Fibroblast of lung (primary cell): ENCODE data around the gene PLEKHM1. TPM values are rescaled to one million over a fixed set of nuclear protein-coding genes. Genes with fewer than 3 reads are reported as not detected.

Source experiments
- DNase-seq, 2 donors: peaks; one replicate each; pipeline versions ENCODE4 v3.0.0 to v3.0.0-alpha.2; 2010; ENCODE audit warnings: low read depth in 2 of 2
- H2AFZ ChIP-seq: 2 replicates; pipeline ENCODE4 v1.5.1; 2012; ENCODE audit warnings: low read length, control low read depth, inconsistent platforms
- H3K27ac ChIP-seq: 2 replicates; pipeline ENCODE4 v1.5.1; 2011; ENCODE audit warnings: low read length, control low read depth; ENCODE audit not compliant: insufficient read depth
- H3K27me3 ChIP-seq: 2 replicates; pipeline ENCODE4 v1.5.1; 2011; ENCODE audit warnings: mild to moderate bottlenecking, low read length; ENCODE audit not compliant: control insufficient read depth, insufficient read depth
- H3K36me3 ChIP-seq: 2 replicates; pipeline ENCODE4 v1.5.1; 2011; ENCODE audit warnings: low read length; ENCODE audit not compliant: control insufficient read depth, insufficient read depth
- H3K4me1 ChIP-seq: 2 replicates; pipeline ENCODE4 v1.5.1; 2011; ENCODE audit warnings: low read length; ENCODE audit not compliant: control insufficient read depth, insufficient read depth; ENCODE audit errors: extremely low read depth
- H3K4me2 ChIP-seq: 2 replicates; pipeline ENCODE4 v1.5.1; 2011; ENCODE audit warnings: low read length, control low read depth; ENCODE audit not compliant: insufficient read depth; ENCODE audit errors: extremely low read depth
- H3K4me3 ChIP-seq, 4 experiments: fragments of 200-600 bp in 1 of 4; sonication (generic) in 1 of 4; replicated peaks in 1 of 4; 2 replicates each; pipeline ENCODE4 v1.5.1; 2011 to 2016; ENCODE audit warnings: low read length in 4 of 4, low read depth in 3 of 4, mild to moderate bottlenecking in 3 of 4, control low read depth in 2 of 4, inconsistent platforms in 1 of 4, mixed read lengths in 1 of 4; ENCODE audit not compliant: insufficient read depth in 1 of 4; ENCODE audit errors: control extremely low read depth in 1 of 4
- H3K79me2 ChIP-seq: 2 replicates; pipeline ENCODE4 v1.5.1; 2012; ENCODE audit warnings: mild to moderate bottlenecking, low read length, inconsistent platforms; ENCODE audit not compliant: control insufficient read depth, insufficient read depth
- H3K9ac ChIP-seq: 2 replicates; pipeline ENCODE4 v1.5.1; 2011; ENCODE audit warnings: mild to moderate bottlenecking, low read length, control low read depth; ENCODE audit not compliant: insufficient read depth
- H3K9me3 ChIP-seq: 2 replicates; pipeline ENCODE4 v1.5.1; 2012; ENCODE audit warnings: low read depth, low read length; ENCODE audit not compliant: control insufficient read depth, insufficient read depth
- H4K20me1 ChIP-seq: 2 replicates; pipeline ENCODE4 v1.5.1; 2011; ENCODE audit warnings: low read length; ENCODE audit not compliant: control insufficient read depth, insufficient read depth; ENCODE audit errors: extremely low read depth
- CTCF ChIP-seq, 2 donors: IDR thresholded peaks in 1 of 2; conservative IDR thresholded peaks in 1 of 2; 1 replicate in 1 of 2; 2 replicates in 1 of 2; pipeline ENCODE4 v1.5.1; 2011 to 2012; ENCODE audit warnings: low read length in 2 of 2, control low read depth in 1 of 2, inconsistent platforms in 1 of 2, low read depth in 1 of 2, mild to moderate bottlenecking in 1 of 2
- EZH2 ChIP-seq: IDR thresholded peaks from 2 replicates; pipeline ENCODE4 v1.5.1; 2012; ENCODE audit warnings: low read length, control low read depth, mild to moderate bottlenecking; ENCODE audit errors: missing control alignments
- polyA plus RNA-seq, 2 donors: library from polyadenylated mRNA; depleted of rRNA in 1 of 2; stranded (reverse) in 1 of 2; unstranded in 1 of 2; fragments of >200 nt; gene quantifications; 2 replicates each; pipeline ENCODE4 v1.2.1, GENCODE V29; 2011 to 2012; ENCODE audit warnings: missing spikeins in 1 of 2
- total RNA-seq: library from RNA; depleted of rRNA; stranded (reverse); fragments of >200 nt; gene quantifications from 2 replicates; pipeline ENCODE4 v1.2.1, GENCODE V29; 2014

PLEKHM1 gene
- total and polyA plus RNA-seq, 2 donors (not counting 1 experiment from before 2014, with no cell fraction given): 15.8 to 27.9 TPM

- DNase-seq: no peak
- Histone ChIP-seq H3K4me1 (peaks cover 2% of the 10 kb centered on the region), H3K27me3 (peaks cover 8% of the 10 kb centered on the region), H3K9me3 (no peaks in the 10 kb centered on the region), H3K79me2 (no peaks in the 10 kb centered on the region), H3K4me2 (no peak overlapping the region), H3K9ac (no peak overlapping the region), H4K20me1 (peaks cover 2% of the 10 kb centered on the region), H2AFZ (no peak overlapping the region), H3K27ac (no peak overlapping the region), H3K4me3 (no peak overlapping the region), H3K36me3 (no peaks in the 10 kb centered on the region)
- no peak for TF ChIP-seq CTCF (conservative IDR thresholded peaks at IDR 0.05 in 1 of 2, IDR thresholded peaks at IDR 0.05 in 1 of 2; ENCODE audit: low read depth in 1 of 2, low read length in 2 of 2)
- no peak for TF ChIP-seq EZH2
Measured at GRCh38 chr17:45409659-45410076, 80.9 kb downstream of the PLEKHM1 start.

- Histone ChIP-seq H3K4me3 (no peak overlapping the region), H3K4me1 (peaks cover 2% of the 10 kb centered on the region), H2AFZ (no peak overlapping the region), H3K9me3 (no peaks in the 10 kb centered on the region), H3K27me3 (peaks cover 8% of the 10 kb centered on the region), H3K79me2 (no peaks in the 10 kb centered on the region), H4K20me1 (peaks cover 2% of the 10 kb centered on the region), H3K9ac (no peak overlapping the region), H3K4me2 (no peak overlapping the region), H3K36me3 (no peaks in the 10 kb centered on the region), H3K27ac (no peak overlapping the region)
- no peak for DNase-seq
- TF ChIP-seq EZH2: no peak
- TF ChIP-seq CTCF (conservative IDR thresholded peaks at IDR 0.05 in 1 of 2, IDR thresholded peaks at IDR 0.05 in 1 of 2; ENCODE audit: low read depth in 1 of 2, low read length in 2 of 2): no peak
Measured at GRCh38 chr17:45408611-45409421, 81.7 kb downstream of the PLEKHM1 start.

- Histone ChIP-seq H3K27ac (no peak overlapping the region), H3K4me2 (no peak overlapping the region), H3K79me2 (no peaks in the 10 kb centered on the region), H3K4me3 (no peak overlapping the region), H3K4me1 (peaks cover 2% of the 10 kb centered on the region), H3K36me3 (no peaks in the 10 kb centered on the region), H3K9me3 (no peaks in the 10 kb centered on the region), H3K9ac (no peak overlapping the region), H3K27me3 (peaks cover 8% of the 10 kb centered on the region), H2AFZ (no peak overlapping the region), H4K20me1 (peaks cover 2% of the 10 kb centered on the region)
- TF ChIP-seq EZH2 (no peak), CTCF (conservative IDR thresholded peaks at IDR 0.05 in 1 of 2, IDR thresholded peaks at IDR 0.05 in 1 of 2; ENCODE audit: low read depth in 1 of 2, low read length in 2 of 2) (no peak)
- no peak for DNase-seq
Measured at GRCh38 chr17:45406107-45406506, 84.4 kb downstream of the PLEKHM1 start.
